EL (cell line): ENCODE data around the gene ADGRA1.
"Not testable (repeated sequence)": the region's sequence is repeated elsewhere in the genome, so short reads cannot be mapped to it uniquely, and the experiment has no call there.

Source experiments
- DNase-seq: peaks from one replicate; pipeline ENCODE4 v3.0.0-alpha.2; 2016

Gene ADGRA1

DNA sequence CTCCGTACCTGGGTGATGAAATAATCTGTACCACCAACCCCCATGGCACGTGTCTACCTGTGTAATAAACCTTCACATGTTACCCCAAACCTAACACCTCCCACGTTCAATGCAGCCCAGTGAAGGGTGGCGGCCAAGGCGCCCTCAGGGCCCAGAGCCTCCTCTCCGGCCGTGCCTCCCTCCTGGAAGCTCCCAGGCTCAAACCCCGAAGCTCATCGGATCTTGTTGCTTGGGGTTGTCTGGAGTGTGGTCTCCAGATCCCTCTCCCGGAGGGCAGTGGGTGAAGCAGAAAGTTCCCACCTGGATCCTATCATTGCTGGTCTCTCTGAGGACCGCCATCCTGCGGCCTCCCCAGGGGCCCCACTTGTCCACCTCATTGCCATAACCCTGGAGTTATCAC lies 62.9 kb downstream of the ADGRA1 start:
- DNase-seq, result no peak

DNA sequence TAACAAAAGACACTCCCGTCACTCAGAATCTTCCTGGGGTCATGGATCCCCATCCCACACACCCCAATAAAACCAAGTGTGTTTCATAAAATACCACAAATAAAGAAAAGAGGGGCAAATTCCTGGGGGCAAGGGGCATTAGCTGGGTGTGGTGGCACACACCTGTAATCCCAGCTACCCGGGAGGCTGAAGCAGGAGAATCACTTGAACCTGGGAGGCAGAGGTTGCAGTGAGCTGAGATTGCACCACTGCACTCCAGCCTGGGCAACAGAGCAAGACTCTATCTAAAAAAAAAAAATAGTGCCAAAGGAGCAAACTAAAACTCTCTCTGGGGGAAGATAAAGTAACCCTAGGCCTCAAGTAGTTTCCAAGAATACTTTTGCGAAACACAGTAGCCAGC lies 63.3 kb downstream of the ADGRA1 start:
- not testable (repeated sequence) for DNase-seq

DNA sequence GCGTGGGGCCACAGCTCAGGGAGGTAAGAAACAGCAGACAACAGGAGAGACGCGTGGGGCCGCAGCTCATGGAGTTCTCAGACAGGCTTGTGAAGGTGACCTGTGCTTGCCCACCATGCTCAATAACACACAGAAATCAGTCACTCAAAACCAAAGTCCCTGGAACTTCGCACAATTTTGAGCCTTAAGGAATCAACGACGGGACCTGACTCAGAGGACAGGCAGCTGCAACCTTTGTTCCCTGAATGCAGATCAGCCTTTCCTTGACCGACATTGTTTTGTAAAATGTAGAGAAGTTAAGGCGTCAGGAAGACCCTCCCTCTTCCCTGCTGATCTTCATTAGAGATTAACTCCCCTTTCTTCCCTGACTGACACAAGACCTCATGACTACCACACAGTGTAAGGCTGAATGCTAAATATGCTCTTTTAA lies 63.8 kb downstream of the ADGRA1 start:
- DNase-seq, result no peak

GRCh38 chr10:133154411-133154810 lies 66.7 kb downstream of the ADGRA1 start:
- no peak for DNase-seq

DNA sequence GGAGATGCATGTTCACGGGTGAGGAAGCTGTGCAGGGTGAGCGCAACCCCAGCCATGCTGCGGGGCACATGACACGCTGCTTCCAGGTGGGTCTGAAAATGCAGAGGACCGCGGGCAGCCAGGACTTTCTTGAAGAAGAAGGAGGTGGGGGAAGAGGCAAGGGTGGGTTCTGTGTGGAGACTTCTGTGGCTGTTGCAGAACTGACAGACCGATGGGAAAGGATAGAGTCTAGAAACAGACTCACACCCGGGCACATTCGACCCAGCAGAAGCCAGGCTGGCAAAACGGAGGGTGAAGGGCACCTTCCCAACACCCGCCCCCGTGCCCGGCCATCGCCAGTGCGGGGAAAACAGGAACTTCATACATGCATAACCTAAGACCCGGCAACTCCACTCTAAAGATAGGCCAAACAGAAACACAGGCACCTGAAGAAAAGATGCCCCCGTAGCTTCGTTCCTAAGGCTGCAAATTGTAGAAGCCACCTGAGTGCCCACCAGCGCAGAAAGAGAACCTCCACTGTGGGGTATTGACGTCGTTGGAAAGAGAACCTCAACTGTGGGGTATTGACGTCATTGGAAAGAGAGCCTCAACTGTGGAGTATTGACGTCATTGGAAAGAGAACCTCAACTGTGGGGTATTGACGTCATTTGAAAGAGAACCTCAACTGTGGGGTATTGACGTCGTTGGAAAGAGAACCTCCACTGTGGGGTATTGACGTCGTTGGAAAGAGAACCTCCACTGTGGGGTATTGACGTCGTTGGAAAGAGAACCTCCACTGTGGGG lies 67.5 kb downstream of the ADGRA1 start:
- no peak for DNase-seq

DNA sequence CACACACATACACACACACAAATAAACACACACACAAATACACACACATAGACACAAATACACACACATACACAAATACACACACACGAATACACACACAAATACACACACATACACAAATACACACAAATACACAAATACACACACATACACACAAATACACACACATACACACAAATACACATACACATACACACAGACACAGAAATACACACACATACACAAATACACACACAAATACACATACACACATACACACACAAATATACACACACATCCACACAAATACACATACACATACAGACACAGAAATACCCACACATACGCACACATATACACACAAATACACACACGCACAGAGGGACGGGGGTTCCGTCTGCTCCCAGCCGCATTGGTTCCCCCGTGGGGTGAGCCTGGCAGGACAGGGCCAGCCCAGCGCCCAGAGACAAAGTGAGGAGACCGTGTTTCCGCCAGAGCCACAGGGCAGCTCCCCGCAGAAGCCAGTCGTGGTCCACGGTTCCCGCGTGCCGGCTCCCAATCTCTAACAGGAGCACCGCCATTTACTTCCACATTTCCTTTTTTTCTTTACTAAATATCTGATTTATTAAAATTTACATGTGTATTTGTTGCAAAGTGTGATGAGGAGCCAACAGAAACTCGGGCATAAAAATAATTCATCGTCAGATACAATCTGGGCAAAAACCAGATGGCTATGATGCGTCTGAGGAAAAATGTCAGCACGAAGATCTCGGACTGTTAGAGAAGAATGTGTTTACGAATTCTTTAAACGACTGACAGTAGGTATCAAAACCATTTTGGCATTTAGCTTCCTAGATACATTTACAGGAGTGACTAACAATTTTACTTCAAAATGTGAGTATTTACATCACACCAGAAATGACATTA lies 69.2 kb downstream of the ADGRA1 start:
- no peak for DNase-seq

DNA sequence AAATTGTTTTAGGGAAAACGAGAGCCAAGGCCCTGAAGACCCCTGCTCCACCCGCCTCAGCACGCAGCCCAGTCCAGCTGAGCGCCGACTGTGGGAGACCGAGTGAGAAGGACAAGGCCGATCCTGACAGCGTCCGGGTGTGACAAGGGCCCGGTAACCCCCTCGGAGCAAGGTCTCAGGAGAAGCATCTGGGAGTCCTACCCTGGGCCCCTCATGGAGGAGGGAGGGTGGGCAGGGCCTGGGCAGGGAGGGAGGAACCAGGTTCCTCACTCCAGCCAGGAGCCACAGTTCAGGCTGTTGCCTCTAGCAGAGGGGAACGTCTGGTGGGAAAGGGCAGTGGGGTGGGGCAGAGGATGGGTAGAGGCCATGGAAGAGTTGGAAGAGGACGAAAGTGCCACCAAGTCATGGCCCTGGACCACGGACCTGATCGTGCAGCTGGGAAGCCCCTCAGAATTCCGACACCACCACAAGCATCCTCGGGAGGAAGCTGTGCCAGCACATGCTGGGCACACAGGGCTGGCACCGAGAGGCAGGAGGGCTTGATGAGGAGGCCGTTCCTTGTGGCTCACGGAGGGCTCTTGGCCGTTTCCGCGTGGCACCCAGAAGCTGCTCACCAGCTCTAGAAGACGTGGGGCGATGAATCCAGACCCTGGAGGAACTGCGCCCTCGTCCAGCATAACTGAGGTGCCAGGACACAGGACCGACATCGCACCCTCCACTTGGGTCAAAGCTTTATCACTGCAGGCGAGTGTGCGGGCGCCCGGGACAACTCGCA lies 70.1 kb downstream of the ADGRA1 start:
- no peak for DNase-seq

DNA sequence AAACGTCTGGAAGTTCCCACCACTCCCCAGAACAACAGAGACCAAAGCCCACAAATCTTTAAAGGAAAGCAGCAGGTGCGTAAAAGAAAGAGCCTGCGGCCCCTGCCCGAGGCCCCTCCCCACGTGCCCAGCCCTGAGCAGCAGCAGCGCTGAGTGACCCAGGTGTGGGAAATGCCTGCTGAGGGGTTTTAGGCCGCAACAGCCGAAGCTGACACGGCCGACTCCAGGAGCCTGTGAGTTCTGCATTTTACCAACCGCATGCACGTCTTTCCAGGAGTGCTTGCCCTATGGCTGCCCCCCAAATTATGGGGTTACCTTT lies 70.7 kb downstream of the ADGRA1 start:
- DNase-seq, result no peak

DNA sequence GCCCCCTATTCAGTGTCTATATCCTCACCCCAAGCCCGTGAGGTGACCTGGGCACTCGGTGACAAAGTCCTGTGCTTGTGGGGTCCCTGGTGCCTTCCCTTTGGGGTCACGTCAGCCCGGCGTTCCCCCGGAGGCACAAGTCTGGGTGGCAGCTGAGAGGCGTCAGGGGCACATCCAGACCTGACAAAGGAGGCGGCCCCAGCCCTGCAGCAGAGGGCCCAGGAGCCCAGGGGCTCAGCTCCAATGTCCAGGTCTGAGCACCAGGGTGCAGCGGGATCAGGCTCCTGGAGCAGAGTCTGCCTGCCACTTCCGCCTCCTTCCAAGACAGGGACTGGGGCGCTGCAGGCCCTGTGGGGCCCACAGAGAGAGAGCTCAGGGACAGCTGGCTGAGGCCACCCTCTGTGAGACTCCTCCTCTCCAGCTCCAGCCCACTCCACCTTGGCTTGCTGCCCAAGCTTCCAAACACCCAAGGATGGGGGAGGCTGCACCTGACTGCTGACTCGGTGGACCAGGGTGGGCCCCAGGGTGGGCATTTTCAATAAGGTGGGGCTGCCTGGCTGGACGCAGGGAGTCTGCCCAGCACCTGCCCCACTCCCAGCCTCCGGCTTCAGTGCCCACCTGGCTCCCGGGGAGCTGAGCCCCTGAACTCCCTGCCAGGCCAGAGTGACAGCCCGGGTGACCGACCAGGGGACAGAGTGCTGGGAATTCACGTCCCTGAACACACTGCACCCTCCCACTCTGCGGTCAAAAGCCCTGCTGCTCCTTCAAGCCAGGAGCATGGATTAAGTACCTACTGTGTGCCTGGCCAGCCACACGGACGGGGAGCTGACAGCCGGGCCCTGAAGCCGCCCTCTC lies 71.3 kb downstream of the ADGRA1 start:
- peak; percentile 8 for DNase-seq

GRCh38 chr10:133159611-133159949 lies 71.9 kb downstream of the ADGRA1 start:
- DNase-seq, result no peak

DNA sequence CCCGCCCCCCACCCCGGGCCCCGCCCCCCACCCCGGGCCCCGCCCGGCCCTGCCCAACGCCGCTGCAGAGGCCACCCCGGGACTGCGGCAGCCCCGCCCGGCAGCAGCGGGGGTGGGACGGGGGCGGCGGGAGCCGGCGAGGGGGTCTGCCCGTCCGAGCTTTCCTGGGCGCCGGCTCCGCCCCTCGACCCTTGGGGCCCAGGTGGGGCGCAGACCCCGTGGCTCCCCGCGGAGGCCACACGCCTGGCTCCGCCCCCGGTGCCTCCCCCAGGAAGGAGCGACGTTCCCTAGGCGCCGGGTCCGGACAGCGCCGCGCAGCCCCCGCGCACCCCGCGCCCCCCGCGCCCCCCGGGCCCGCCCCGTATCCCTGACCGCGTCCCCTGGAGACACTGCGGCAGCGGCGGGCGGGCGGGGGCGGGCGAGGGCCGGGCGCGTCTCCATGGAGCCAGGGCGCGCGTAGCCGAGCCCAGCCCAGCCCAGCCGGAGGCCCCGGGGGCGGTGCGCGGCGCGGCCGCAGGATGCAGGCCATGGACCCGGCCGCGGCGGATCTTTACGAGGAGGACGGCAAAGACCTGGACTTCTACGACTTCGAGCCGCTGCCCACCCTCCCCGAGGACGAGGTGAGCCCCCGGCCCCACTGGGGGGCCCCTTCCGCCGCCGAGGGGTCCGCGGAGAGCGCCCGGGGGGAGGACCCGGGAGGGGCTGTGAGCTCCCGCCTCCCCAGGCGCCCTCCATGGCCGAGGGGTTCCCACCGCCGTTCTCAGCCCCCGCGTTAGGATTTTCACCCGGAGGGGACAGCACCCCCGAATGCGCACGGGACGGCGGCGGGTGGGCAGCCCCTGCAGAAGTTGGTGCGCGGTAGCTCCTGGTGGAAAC lies 72.5 kb downstream of the ADGRA1 start, which contains the start of gene KNDC1:
TSS of gene KNDC1 (plus strand) at position 270 of the 876 bp plus-strand sequence. CDS start at position 519, 249 bp downstream.
- peak; percentile 17 for DNase-seq

- DNase-seq, result no peak
Observed at GRCh38 chr10:133160826-133161471, 73.2 kb downstream of the ADGRA1 start.

GRCh38 chr10:133161486-133162109 lies 73.9 kb downstream of the ADGRA1 start:
- DNase-seq, result no peak

GRCh38 chr10:133162178-133162909 lies 74.6 kb downstream of the ADGRA1 start:
- DNase-seq, result no peak

DNA sequence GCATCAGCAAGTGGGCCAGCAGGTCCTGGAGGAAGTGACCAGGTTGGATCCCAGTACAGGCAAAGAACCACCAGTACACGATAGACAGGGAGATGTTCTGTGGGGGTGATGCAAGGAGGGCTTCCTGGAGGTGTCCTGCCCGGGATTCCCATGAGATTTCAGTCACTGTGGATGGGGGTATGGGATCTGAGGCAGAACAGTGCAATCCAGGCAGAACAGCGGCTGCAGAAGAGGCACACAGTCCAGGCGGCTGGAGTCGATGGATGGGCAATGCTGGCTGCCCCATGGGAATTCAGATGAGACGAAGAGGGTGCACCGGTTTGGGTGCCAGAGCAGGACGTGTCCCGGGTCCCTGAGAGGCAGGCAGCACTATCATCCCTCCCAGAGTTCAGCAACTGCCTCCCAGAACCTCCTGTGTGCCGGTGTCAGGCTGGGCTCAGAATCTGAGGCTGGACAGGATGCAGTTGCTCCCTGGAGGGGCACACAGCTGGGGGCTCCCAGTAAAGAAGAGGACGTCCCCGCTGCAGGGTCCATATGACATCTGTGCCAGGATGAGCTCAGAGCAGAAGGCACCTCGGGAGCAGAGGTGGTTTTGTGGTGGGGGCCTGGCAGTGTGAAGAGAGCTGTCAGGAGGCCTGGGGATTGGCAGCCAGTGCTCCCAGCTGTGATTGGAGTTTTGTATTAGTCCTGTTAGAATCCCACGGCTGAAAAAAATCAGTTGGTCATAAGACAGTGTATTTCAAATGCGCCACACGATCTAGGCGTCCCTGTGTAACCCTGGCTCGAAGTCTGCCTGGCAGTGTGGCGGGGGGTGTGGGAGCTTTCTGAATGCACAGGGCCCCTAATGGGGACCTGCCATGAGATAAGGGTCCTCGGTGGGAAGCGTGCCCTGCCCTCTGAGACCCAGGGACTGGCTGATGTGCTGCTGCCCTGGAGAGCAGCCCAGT lies 75.5 kb downstream of the ADGRA1 start:
- DNase-seq, result no peak

GRCh38 chr10:133163889-133164815 lies 76.4 kb downstream of the ADGRA1 start:
- DNase-seq, result no peak
